ENCODE results near the gene SRD5A1.

The SRD5A1 gene

GRCh38 chr5:6632888-6633468 lies at the start of gene SRD5A1, which contains the start of gene NSUN2:
SRD5A1 (plus strand) TSS chr5:6633440; CDS start chr5:6633577, 137 bp downstream.
NSUN2 (minus strand) TSS chr5:6633044; CDS start chr5:6632979, 65 bp downstream.
- DNase-seq, result peak; percentile 97

GRCh38 chr5:6584101-6584645 lies 49.1 kb upstream of the SRD5A1 start:
- no peak for DNase-seq

- DNase-seq, result no peak
These were observed 48.5 kb upstream of the SRD5A1 start for GRCh38 chr5:6584727-6585126.

DNA sequence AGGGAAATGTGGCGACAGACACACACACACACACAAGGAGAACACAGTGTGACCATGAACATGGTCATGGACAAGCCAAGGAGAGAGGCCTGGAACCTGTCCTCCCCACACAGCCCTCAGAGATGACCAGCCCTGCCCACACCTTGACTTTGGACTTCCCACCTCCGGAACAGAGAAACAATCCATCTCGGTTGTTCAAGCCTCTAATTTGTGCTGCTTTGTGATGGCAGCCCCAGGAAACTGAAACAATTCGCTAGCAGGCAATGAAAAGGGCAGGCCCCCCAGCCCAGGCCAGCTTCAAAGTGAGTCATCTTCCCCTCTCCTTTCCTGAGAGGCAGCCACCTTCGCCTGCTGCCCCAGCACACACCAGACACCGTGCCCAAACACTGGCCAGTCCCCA lies 48.1 kb upstream of the SRD5A1 start:
- no peak for DNase-seq

DNA sequence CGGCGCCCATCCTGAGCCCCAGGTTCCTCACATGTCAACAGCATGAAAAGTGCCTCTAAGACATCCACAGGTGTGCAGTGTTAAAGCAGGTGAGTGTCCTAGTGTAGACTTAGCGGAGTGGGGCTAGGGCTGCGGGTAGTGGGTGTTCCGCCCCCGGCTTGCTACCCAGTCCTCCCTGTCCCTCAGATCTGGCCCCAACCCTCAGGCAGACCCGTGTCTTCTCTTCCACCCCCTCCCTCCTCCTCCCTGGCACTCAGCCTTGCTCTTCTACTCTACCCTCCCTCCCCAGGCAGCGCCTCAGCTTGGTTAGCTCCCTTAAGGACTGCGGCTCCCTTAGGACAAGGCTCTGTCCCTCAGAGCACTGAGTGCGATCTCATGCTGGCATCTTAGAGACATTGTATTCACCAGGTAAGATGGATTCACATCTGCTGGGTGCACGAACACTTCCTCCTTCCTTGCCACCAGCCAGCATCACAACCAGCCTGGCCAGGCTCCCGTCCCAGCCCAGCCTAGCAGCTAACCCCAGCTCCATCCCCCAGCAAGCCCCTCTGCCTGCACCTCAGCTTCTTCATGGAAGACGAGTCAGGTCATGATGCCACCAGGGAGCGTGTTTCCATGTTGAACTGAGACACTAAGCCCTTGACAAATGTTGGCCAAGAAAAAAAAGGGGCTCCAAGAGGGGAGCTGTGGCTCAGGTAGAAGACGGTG lies 47.1 kb upstream of the SRD5A1 start:
- DNase-seq, result no peak

GRCh38 chr5:6586647-6587042 lies 46.6 kb upstream of the SRD5A1 start:
- no peak for DNase-seq

DNA sequence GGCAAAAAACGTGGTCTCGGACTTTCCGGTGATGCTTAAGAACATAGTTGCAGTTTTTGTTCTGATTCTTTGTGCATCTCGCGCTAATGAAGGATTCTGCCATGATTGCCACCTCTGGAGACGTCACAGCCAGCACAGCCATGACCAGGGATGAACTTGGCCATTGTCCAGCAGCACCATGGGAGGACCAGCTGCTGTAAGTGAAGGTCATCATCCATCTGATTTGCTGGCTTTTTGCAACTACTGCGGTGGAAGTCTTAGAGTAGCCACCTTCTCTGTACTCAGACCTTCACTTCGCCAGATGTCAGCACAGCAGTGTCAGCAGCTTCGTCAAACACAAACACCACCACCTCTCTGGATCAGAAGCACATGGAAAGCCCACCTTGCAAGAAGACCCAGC lies 46.1 kb upstream of the SRD5A1 start:
- no peak for DNase-seq

DNA sequence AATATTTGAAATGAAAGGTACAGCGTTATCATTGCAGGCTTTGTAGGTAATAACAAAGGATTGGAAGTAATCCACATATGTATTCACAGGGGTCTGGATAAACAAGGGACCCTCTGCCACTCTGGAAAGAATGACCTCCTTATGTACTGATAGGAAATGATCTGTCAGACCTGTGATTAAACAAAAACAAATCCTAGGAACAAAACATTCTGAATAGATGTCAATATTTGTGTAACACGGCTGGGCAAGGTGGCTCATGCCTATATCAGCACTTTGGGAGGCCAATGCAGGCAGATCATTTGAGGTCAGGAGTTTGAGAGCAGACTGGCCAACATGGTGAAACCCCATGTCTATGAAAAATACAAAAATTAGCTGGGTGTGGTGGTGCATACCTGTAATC lies 42.7 kb upstream of the SRD5A1 start:
- DNase-seq, result no peak

GRCh38 chr5:6591671-6592288 lies 41.5 kb upstream of the SRD5A1 start:
- DNase-seq, result no peak

DNA sequence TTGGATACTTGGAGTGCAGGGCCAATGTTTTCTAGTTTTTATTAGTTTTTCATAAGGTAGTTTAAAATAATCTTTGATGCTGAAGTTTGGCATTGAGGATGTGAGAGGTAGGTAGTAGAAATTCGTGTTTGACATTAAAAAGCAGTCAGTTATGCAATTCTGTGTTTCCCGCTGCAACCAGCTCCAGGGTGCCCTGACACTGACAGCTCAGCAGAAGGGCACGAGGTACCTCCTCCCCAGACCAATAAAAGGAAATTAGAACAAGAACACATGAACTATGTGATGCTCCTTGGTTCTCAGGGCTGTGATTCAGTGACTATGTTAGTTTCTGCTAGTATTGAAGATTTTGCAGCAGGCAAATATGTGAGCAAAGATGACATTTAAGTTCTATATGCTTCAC lies 40.6 kb upstream of the SRD5A1 start:
- DNase-seq, result no peak

DNA sequence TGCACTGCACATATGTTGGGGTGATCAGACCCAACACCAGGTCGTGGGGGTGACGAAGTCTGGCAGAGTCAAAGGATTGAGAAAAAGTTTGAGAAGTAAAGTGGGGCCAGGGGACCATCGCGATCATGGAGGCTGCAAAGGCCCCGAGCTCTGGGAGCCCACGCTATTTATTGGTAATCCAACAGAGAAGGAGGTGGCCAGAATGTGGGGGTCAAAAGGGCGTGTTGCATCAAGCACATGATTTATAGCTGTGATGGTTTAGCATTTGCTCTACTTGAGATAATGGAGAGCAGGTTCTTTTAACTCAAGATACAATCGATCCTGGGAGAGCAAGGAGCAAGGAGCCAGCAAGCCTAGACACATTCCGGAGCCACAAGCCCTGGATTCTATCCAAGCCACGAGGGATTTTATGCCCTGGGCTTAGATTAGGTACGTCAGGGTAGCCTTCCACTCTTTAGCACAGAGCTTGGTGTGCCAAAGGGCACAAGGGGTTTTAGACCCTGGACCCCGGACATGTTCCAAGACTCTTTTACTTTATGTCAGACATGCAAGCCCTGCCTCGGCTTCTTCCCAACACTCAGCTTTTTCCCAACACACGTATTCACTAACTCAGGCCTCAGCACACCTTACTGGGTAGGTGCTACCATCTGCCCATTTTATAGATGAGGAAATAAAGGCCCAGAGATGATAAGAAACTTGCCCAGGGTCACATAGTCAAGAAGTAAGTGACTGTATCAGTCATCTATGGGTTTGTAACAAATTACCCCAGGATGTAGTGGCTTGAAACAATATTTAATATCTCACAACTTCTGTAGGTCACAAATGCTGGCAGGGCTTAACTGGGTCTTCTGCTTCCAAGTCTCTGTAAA lies 39.9 kb upstream of the SRD5A1 start:
- DNase-seq, result no peak

DNA sequence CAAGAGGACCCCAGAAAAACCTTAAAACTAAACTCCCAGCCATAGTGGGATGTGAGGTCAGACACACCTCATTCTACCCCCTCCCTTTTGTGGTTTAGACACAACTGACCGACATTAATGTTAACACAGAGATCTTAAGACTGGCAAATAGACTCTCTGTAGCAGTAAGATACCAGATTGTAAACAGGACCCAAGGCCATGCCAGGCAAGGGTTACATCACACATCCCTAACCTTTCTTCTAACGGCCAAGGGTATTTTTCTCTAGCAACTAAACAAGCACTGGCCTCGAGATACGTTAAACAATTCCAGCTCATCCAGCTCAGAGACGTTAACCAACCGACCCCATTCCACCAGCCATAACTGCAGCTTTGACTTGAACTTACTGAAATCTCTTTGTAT lies 39.2 kb upstream of the SRD5A1 start:
- DNase-seq, result no peak

DNA sequence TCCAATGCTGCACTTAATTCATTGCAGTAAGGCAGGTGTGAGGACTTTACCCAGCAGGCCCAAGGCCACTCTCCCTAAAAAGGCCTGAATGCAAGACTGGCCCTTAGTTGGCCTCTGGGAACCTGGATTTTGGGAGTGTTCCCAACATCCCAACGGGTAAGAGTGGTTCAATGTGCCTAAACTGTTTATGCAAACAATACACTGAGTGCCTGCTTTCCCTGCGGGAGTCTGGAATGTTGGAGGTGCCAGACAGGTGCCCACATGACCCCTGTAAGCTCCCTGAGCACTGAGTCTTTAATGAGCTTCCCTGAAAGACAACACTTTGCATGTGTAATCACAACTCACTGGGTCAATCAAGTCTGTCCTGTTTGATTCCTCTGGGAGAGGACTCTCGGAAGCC lies 37.8 kb upstream of the SRD5A1 start:
- no peak for DNase-seq

- no peak for DNase-seq
These were observed 36.9 kb upstream of the SRD5A1 start for GRCh38 chr5:6596388-6596787.

GRCh38 chr5:6597557-6597956 lies 35.7 kb upstream of the SRD5A1 start:
- no peak for DNase-seq

DNA sequence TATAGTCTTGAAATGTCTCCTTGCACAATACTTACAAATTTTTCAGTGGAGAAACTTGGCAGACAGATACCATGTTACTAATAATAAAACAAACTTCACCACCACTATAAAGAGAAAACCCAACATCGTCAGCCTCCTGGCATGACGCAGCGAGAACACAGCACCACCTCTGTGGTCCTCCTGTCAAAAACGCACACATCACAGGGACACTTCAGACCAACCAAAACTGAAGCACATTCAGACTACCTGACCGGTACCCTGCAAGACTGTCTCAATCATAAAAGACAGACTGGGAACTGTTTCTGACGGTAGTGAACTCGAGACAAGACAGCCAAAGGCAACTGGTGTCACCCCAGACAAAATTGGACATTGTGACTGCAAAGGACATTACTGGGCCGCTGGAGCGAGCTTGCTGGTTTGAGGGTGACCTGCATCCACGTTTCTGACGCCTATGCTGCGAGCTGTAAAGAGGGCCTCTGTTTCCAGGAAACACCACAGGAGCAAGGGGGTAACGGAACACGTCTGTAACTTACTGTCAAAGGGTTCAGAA lies 34.8 kb upstream of the SRD5A1 start:
- no peak for DNase-seq

GRCh38 chr5:6599739-6600138 lies 33.5 kb upstream of the SRD5A1 start:
- DNase-seq, result no peak

DNA sequence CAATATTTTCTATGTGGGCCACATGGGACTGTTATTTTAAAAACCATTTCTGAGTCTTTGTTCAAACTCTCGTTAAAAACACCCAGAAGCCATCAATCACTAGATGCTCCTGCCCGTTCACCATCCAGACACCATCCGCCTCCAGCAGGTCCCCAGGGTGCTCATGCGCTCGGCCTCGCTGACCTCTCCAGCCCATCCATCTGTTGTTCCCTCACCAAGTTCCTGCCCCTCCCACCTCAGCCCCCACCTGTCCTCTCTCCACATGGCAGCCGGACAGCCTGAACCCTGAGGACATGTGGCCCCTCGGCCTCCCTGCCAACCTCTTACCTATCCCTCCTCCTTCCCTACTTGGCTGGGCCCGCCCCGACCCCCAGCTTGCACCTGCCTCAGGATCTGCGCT lies 32.0 kb upstream of the SRD5A1 start:
- no peak for DNase-seq

DNA sequence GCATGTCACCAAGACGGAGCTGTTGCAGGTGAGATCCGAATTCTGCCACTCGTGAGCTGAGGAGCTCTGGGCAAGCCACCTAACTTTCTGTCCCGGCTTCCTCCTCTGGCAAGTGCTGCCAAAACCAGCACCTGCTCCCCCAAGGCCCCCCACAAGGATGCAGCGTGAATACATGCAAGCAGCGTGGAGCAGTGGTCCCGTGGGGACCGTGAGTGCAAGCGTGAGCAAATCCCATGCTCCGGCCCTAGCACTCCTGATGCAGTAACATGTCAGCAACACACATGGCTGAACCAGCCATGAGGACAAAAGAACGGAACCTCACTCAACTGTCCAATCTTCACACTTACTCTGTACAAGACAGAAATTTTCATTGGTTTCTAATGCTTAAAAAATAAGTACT lies 31.4 kb upstream of the SRD5A1 start:
- DNase-seq, result no peak

GRCh38 chr5:6602441-6602840 lies 30.8 kb upstream of the SRD5A1 start:
- DNase-seq, result no peak

DNA sequence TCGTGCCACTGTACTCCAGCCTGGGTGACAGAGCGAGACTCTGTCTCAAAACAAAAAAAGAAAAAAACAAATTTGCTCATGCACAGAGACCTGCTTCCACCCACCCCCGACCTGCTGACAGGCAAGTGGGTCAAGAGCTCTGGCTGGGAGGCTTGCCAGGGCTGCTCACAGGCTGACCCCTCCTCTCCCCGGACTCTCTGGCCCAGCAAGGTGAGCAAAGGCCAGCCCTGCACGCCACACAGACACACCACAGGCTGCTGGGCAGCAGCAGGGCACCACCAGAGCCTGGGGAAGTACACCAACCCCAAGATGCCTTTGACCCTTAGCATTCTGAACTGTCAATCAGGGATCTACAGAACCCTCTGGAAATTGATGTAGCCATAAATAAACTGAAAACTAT lies 29.6 kb upstream of the SRD5A1 start:
- no peak for DNase-seq

- no peak for DNase-seq
These were observed 28.9 kb upstream of the SRD5A1 start for GRCh38 chr5:6604341-6604740.

DNA sequence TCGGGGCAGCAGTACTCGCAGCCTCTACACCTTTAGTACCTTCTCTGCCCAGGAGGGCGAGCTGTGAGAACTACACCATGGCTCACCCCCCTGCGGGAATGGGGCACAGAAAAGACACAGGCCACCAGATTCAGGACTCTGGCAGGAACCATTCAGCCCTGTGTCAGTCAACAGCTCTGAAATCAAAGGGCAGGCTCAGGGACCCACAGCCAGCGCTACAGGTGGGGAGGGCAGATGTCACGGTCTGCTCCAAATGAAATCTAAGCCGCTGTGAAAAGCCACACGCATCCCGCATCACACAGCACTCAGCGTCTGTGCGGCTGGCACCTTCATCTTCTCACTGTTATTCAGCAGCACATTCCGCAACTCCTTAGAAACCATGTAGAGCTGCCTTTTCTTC lies 28.3 kb upstream of the SRD5A1 start:
- DNase-seq, result no peak

Measured in activated effector memory CD4-positive, alpha-beta T cell treated with anti-CD3 and anti-CD28 coated beads, Interleukin-2, amount 50 U/mL, for 16 hours (primary cell).